Measurements from ENCODE around the gene SNX17.
"Not testable (repeated sequence)": the region's sequence is repeated elsewhere in the genome, so short reads cannot be mapped to it uniquely, and the experiment has no call there.

SNX17 gene

GRCh38 chr2:27409321-27410073 is 39.1 kb downstream of the SNX17 start, which contains the start of gene PPM1G:
TSS of gene PPM1G (minus strand) at chr2:27409591. CDS start at chr2:27409422, 169 bp downstream.
- WGBS, result 4% methylated on average over 82 of the region's 82 CpGs
- peak within 1 kb of the TSS; percentile 92 for H3K9ac ChIP-seq (ENCODE audit: low read depth, low read length)
- H3K4me1 ChIP-seq (ENCODE audit: insufficient read depth, low read length), result peaks cover 4% of the 10 kb centered on the region; the same call in 1 of the 2 replicates
- H3K27me3 ChIP-seq (ENCODE audit: insufficient read depth, low read length), result no peaks in the 10 kb centered on the region
- H3K36me3 ChIP-seq (ENCODE audit: insufficient read depth, low read length), result peaks cover 7% of the 10 kb centered on the region
- H3K9me3 ChIP-seq (ENCODE audit: insufficient read depth, low read depth, low read length), result no peaks in the 10 kb centered on the region
- H3K4me3 ChIP-seq (ENCODE audit: low read length), result peak within 1 kb of the TSS; percentile 92
- peak within 1 kb of the TSS; percentile 89 for H3K27ac ChIP-seq (ENCODE audit: low read depth, low read length)

- no peak overlapping the region for H3K9ac ChIP-seq (ENCODE audit: low read depth, low read length)
- H3K4me1 ChIP-seq (ENCODE audit: insufficient read depth, low read length), result peaks cover 4% of the 10 kb centered on the region; the same call in 1 of the 2 replicates
- peaks cover under 1% of the 10 kb centered on the region for H3K36me3 ChIP-seq (ENCODE audit: insufficient read depth, low read length)
- 92% methylated on average over 7 of the region's 9 CpGs for WGBS
- no peak overlapping the region for H3K27ac ChIP-seq (ENCODE audit: low read depth, low read length)
- H3K27me3 ChIP-seq (ENCODE audit: insufficient read depth, low read length), result no peaks in the 10 kb centered on the region
- no peak overlapping the region for H3K4me3 ChIP-seq (ENCODE audit: low read length)
- no peaks in the 10 kb centered on the region for H3K9me3 ChIP-seq (ENCODE audit: insufficient read depth, low read depth, low read length)
Measured at GRCh38 chr2:27412419-27413152, 42.2 kb downstream of the SNX17 start.

DNA sequence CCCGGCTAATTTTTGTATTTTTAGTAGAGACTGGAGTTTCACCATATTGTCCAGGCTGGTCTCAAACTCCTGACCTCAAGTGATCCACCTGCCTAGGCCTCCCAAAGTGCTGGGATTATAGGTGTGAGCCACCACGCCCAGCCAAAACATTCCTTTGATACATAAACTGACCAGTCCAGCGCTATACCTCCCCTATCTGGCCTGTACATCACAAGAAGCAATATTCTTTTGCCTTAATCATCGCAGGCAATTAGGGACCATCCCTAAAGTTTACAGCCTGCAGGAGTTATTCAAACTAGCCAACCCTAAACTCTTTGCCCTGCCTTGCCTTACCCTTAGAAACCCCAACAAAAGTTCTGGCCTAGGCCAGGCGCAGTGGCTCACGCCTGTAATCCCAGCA is 45.7 kb downstream of the SNX17 start:
- Histone ChIP-seq H3K4me1 (ENCODE audit: insufficient read depth, low read length) (no peaks in the 10 kb centered on the region), H3K4me3 (ENCODE audit: low read length) (no peak overlapping the region)
- WGBS, result 93% methylated on average over 6 of the region's 6 CpGs

GRCh38 chr2:27420996-27421395 is 50.6 kb downstream of the SNX17 start:
- Histone ChIP-seq H3K9ac (ENCODE audit: low read depth, low read length) (no peak overlapping the region), H3K9me3 (ENCODE audit: insufficient read depth, low read depth, low read length) (no peaks in the 10 kb centered on the region), H3K36me3 (ENCODE audit: insufficient read depth, low read length) (no peaks in the 10 kb centered on the region), H3K27ac (ENCODE audit: low read depth, low read length) (no peak overlapping the region), H3K4me1 (ENCODE audit: insufficient read depth, low read length) (no peaks in the 10 kb centered on the region), H3K27me3 (ENCODE audit: insufficient read depth, low read length) (no peaks in the 10 kb centered on the region), H3K4me3 (ENCODE audit: low read length) (no peak overlapping the region)

More for the DNA sequence above, 45.7 kb downstream of the SNX17 start:
- H3K9ac ChIP-seq (ENCODE audit: low read depth, low read length), result no peak overlapping the region
- H3K27me3 ChIP-seq (ENCODE audit: insufficient read depth, low read length), result no peaks in the 10 kb centered on the region
- H3K36me3 ChIP-seq (ENCODE audit: insufficient read depth, low read length), result no peaks in the 10 kb centered on the region
- no peaks in the 10 kb centered on the region for H3K9me3 ChIP-seq (ENCODE audit: insufficient read depth, low read depth, low read length)
- H3K27ac ChIP-seq (ENCODE audit: low read depth, low read length), result no peak overlapping the region

DNA sequence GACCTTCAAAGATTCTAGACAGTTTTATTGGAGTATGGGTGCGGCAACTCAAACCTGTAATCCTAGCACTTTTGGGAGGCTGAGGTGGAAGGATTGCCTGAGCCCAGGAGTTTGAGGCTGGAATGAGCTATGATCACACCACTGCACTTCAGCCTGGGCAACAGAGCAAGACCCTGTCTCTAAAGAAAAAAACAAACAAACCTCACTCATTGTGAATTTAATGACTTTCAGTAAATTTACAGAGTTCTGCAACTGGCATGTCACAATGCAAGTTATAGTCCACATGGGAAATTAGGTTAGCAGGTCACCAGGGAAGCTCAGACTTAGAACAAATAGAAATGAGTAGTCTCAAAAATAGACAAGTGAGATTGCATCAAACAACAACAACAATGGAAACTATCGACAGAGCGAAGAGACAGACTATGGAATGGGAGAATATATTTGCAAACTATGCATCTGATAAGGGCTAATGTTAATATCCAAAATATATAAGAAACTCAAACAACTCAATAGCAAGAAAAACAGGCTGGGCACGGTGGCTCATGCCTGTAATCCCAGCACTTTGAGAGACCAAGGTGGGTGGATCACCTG is 51.3 kb downstream of the SNX17 start:
- Histone ChIP-seq H3K27me3 (ENCODE audit: insufficient read depth, low read length) (no peaks in the 10 kb centered on the region), H3K9me3 (ENCODE audit: insufficient read depth, low read depth, low read length) (no peaks in the 10 kb centered on the region), H3K4me3 (ENCODE audit: low read length) (no peak overlapping the region), H3K36me3 (ENCODE audit: insufficient read depth, low read length) (no peaks in the 10 kb centered on the region), H3K9ac (ENCODE audit: low read depth, low read length) (no peak overlapping the region), H3K27ac (ENCODE audit: low read depth, low read length) (no peak overlapping the region), H3K4me1 (ENCODE audit: insufficient read depth, low read length) (no peaks in the 10 kb centered on the region)
- 86% methylated on average over 2 of the region's 4 CpGs for WGBS

- no peak overlapping the region for H3K27ac ChIP-seq (ENCODE audit: low read depth, low read length)
- no peak overlapping the region for H3K4me3 ChIP-seq (ENCODE audit: low read length)
- H3K9ac ChIP-seq (ENCODE audit: low read depth, low read length), result no peak overlapping the region
- no peaks in the 10 kb centered on the region for H3K4me1 ChIP-seq (ENCODE audit: insufficient read depth, low read length)
- WGBS, result over 99% methylated on average over 3 of the region's 3 CpGs
- H3K36me3 ChIP-seq (ENCODE audit: insufficient read depth, low read length), result no peaks in the 10 kb centered on the region
- no peaks in the 10 kb centered on the region for H3K9me3 ChIP-seq (ENCODE audit: insufficient read depth, low read depth, low read length)
- H3K27me3 ChIP-seq (ENCODE audit: insufficient read depth, low read length), result no peaks in the 10 kb centered on the region
Measured at GRCh38 chr2:27422958-27423357, 52.5 kb downstream of the SNX17 start.

DNA sequence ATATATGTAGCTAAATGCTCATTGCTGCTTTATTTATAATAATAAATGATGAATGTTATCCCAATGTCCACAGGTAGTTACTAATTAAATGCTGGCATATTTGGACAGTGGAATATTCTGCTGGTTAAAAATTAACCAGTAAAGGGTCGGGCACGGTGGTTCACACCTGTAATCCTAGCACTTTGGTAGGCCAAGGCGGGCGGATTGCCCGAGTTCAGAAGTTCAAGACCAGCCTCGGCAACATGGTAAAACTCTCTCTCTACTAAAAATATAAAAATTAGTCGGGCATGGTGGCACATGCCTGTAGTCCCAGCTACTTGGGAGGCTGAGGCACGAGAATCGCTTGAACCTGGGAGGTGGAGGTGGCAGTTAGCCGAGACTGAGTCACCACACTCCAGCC is 54.6 kb downstream of the SNX17 start:
- not testable (repeated sequence) for H3K9me3 ChIP-seq (ENCODE audit: insufficient read depth, low read depth, low read length); H3K27ac ChIP-seq (ENCODE audit: low read depth, low read length); H3K9ac ChIP-seq (ENCODE audit: low read depth, low read length); H3K4me1 ChIP-seq (ENCODE audit: insufficient read depth, low read length); H3K27me3 ChIP-seq (ENCODE audit: insufficient read depth, low read length); H3K4me3 ChIP-seq (ENCODE audit: low read length); H3K36me3 ChIP-seq (ENCODE audit: insufficient read depth, low read length)
- 92% methylated on average over 10 of the region's 10 CpGs for WGBS
